ENCODE data around the gene MAN2A1.

- TF ChIP-seq EZH2 (IDR thresholded peaks at IDR 0.05; ENCODE audit: insufficient read depth, poor library complexity, severe bottlenecking) (no peak), EZH2phosphoT487 (IDR thresholded peaks at IDR 0.05; ENCODE audit: insufficient read depth, low read depth) (no peak)
Observed at GRCh38 chr5:109876941-109877669, 187.4 kb downstream of the MAN2A1 start.
